ENCODE data around the gene IPMK. TPM values are rescaled to one million over a fixed set of nuclear protein-coding genes. Genes with fewer than 3 reads are reported as not detected.

Gene IPMK
- total RNA-seq, 1 experiment from 2014 or later, result 7.2 TPM

- H3K4me1 Mint-ChIP-seq, result peaks cover 24 to 35% of the 10 kb centered on the region in 2 experiments
- peak overlapping the region in 1 of 2 experiments; percentile 31; a peak in 2 of 5 replicates for H3K4me3 Mint-ChIP-seq
- H2BK20ac ChIP-seq (ENCODE audit: low read depth, low read length, poor library complexity, severe bottlenecking), result no peak overlapping the region
- H3K27me3 Mint-ChIP-seq (ENCODE audit: low read depth), result no peaks in the 10 kb centered on the region; the same call in 1 of the 2 replicates
- H3K27ac ChIP-seq (ENCODE audit: insufficient read length, low read depth, low read length), result no peak overlapping the region
- H3K79me2 ChIP-seq (ENCODE audit: insufficient read depth, low read length), result no peaks in the 10 kb centered on the region; the same call in 1 of the 2 replicates
- H4K5ac ChIP-seq (ENCODE audit: insufficient read length, low read depth, low read length), result no peak overlapping the region
- H3K9ac ChIP-seq (ENCODE audit: extremely low read depth, insufficient read length, low read length), result no peak overlapping the region
- no peak overlapping the region for H2BK120ac ChIP-seq (ENCODE audit: low read depth, low read length, poor library complexity, severe bottlenecking)
- no peak overlapping the region for H2AFZ ChIP-seq (ENCODE audit: low read length)
- H3K23ac ChIP-seq (ENCODE audit: insufficient read length, low read depth, low read length), result no peak overlapping the region
- no peaks in the 10 kb centered on the region for H3K9me3 ChIP-seq (ENCODE audit: control insufficient read depth, low read depth, low read length)
- H3K36me3 Mint-ChIP-seq (ENCODE audit: insufficient read depth in 1 of 3, low read depth in 3 of 3), result no peaks in the 10 kb centered on the region; a peak in 2 of 7 replicates
- no peaks in the 10 kb centered on the region; a peak in 1 of 5 replicates for H3K9me3 Mint-ChIP-seq
- H3K23me2 ChIP-seq (ENCODE audit: insufficient read length, low read depth, low read length, poor library complexity, severe bottlenecking), result peaks cover 14% of the 10 kb centered on the region
- H4K8ac ChIP-seq (replicated peaks; ENCODE audit: insufficient read length, low read depth, low read length), result no peak overlapping the region
- no peak overlapping the region for H3K14ac ChIP-seq (ENCODE audit: insufficient read depth, low read length)
- H2BK12ac ChIP-seq (ENCODE audit: insufficient read length, low read depth, low read length), result no peak overlapping the region
- H3T11ph ChIP-seq (ENCODE audit: low read length), result no peak overlapping the region
- no peak overlapping the region for H3K4ac ChIP-seq (ENCODE audit: low read depth, low read length)
- no peak overlapping the region for H3K18ac ChIP-seq (ENCODE audit: insufficient read length, low read depth, low read length)
- H3K4me2 ChIP-seq (ENCODE audit: insufficient read depth, insufficient read length, low read length), result no peak overlapping the region
- H3K4me1 ChIP-seq (ENCODE audit: insufficient read depth, low read length), result peaks cover 2% of the 10 kb centered on the region; the same call in 1 of the 2 replicates
- no peak overlapping the region for H3K27ac Mint-ChIP-seq
- H3K56ac ChIP-seq (ENCODE audit: insufficient read length, low read depth, low read length), result no peak overlapping the region
- TF ChIP-seq CTCF (conservative IDR thresholded peaks at IDR 0.05), result no peak
- no CpG with 5 or more reads among the region's 5 CpGs for WGBS (ENCODE audit: extremely low coverage, insufficient read length, low lambda C conversion rate)
- no peak overlapping the region for H2BK5ac ChIP-seq (ENCODE audit: insufficient read length, low read length)
- H3K79me1 ChIP-seq (ENCODE audit: insufficient read depth, low read depth, low read length, poor library complexity, severe bottlenecking), result peaks cover 4% of the 10 kb centered on the region
- H4K91ac ChIP-seq (ENCODE audit: insufficient read length, low read depth, low read length), result no peak overlapping the region
- no peaks in the 10 kb centered on the region for H4K20me1 ChIP-seq (ENCODE audit: control insufficient read depth, insufficient read depth, insufficient read length)
- H2BK15ac ChIP-seq (ENCODE audit: low read depth, low read length), result no peak overlapping the region
- DNase-seq, result no peak
- H2AK5ac ChIP-seq (ENCODE audit: insufficient read length, low read length), result no peak overlapping the region
- no peaks in the 10 kb centered on the region for H3K27me3 ChIP-seq (ENCODE audit: insufficient read depth, low read length)
Measured at GRCh38 chr10:58264780-58265179, 2.9 kb downstream of the IPMK start.
